DND-41 (cell line): ENCODE measurements around the gene PEX19.
"Not testable (repeated sequence)": the region's sequence is repeated elsewhere in the genome, so short reads cannot be mapped to it uniquely, and the experiment has no call there.

ENCODE experiments used
- EZH2 ChIP-seq: IDR thresholded peaks from 3 replicates; pipeline ENCODE4 v1.6.1; 2012; ENCODE audit warnings: borderline replicate concordance, low read depth, mild to moderate bottlenecking, moderate library complexity, low read length, inconsistent platforms; ENCODE audit not compliant: severe bottlenecking
- TF ChIP-seq, protein P1 (sequence below): IDR thresholded peaks from 2 replicates; pipeline ENCODE4 v1.5.1; 2012; ENCODE audit warnings: borderline replicate concordance, low read length, moderate library complexity, mild to moderate bottlenecking; ENCODE audit not compliant: poor library complexity, severe bottlenecking; ENCODE audit errors: extremely low read depth

GRCh38 chr1:160287769-160288168, 2.8 kb upstream of the PEX19 start:
- TF ChIP-seq, protein P1, sequence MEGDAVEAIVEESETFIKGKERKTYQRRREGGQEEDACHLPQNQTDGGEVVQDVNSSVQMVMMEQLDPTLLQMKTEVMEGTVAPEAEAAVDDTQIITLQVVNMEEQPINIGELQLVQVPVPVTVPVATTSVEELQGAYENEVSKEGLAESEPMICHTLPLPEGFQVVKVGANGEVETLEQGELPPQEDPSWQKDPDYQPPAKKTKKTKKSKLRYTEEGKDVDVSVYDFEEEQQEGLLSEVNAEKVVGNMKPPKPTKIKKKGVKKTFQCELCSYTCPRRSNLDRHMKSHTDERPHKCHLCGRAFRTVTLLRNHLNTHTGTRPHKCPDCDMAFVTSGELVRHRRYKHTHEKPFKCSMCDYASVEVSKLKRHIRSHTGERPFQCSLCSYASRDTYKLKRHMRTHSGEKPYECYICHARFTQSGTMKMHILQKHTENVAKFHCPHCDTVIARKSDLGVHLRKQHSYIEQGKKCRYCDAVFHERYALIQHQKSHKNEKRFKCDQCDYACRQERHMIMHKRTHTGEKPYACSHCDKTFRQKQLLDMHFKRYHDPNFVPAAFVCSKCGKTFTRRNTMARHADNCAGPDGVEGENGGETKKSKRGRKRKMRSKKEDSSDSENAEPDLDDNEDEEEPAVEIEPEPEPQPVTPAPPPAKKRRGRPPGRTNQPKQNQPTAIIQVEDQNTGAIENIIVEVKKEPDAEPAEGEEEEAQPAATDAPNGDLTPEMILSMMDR = not testable (repeated sequence)
- not testable (repeated sequence) for TF ChIP-seq EZH2
